Fibroblast of mammary gland (primary cell): ENCODE data around the gene PLAGL2.
A peak's percentile ranks its signal among the peaks of the same experiment; 100 is the strongest.

Source experiments
- DNase-seq: peaks from one replicate; pipeline ENCODE4 v3.0.0-alpha.2; 2010; ENCODE audit warnings: low read depth
- H3K4me3 ChIP-seq: 2 replicates; pipeline ENCODE4 v1.5.1; 2011; ENCODE audit warnings: low read depth, mild to moderate bottlenecking, low read length, moderate library complexity; ENCODE audit not compliant: control insufficient read depth
- CTCF ChIP-seq: conservative IDR thresholded peaks from 2 replicates; pipeline ENCODE4 v1.5.1; 2011; ENCODE audit warnings: low read depth, low read length, inconsistent platforms; ENCODE audit not compliant: control insufficient read depth, insufficient read depth

The PLAGL2 gene

DNA sequence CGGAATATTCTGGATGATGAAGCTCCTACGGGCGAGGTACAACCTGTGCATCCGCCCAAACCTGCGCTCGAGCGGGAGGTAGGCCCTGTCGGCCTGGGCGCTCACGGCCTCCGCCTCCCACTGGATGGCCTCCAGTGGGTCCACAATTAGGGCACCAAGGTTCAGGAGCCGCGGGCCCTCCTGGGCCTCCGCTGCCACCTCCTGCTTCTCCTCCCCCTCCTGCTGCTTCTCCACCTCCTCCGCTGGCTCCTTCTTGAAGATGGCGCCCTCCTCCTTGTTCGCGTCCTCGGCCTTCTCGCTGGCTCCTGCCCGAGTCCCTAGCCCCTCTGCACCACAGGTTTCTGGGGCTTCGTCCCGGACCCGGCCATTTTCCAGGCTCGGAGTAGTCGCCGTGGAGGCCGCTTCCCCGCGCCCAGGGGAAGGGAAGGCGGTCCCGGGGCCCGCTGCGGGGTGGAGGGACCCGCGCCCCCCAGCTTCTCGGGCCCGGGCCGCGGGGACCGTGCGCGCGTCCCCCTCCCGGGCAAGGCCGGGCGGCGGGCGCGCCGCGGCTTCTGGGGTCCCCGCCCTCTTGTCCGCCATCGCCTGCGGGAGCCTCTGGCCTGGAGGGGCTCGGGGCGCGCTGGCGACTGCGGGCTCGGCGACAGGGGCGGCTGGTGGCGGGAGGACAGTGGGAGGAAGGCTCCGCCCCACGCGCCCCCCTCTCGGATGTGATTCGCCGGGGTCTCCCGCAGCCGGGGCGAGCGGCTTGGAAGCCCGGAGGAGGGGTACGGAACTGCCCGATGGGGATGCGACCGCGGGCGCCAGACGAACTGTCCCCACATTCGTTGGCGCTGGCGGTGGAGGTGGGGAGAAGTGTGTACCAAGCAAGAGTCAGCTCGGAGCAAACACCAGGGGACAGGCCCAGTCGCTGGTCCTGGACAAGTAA lies 17.6 kb downstream of the PLAGL2 start:
- H3K4me3 ChIP-seq, result peak overlapping the region; percentile 58
- no peak for TF ChIP-seq CTCF
- peak; percentile 30 for DNase-seq

DNA sequence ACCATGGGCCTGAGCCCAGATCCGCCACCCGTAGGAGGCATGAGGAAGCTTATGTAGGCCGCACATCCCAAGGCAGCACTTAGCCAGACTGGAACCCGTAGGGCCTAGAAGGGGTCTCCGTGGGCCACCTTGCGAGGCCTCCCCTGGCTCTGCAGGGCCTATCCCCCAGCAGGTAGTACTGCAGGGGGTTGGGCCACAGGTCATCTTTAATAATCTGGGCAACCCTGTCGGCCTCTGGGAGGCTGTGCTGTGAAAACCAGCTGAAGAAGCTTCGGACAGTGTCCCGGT lies 18.5 kb downstream of the PLAGL2 start:
- DNase-seq, result no peak
- TF ChIP-seq CTCF, result no peak
- no peak overlapping the region for H3K4me3 ChIP-seq

DNA sequence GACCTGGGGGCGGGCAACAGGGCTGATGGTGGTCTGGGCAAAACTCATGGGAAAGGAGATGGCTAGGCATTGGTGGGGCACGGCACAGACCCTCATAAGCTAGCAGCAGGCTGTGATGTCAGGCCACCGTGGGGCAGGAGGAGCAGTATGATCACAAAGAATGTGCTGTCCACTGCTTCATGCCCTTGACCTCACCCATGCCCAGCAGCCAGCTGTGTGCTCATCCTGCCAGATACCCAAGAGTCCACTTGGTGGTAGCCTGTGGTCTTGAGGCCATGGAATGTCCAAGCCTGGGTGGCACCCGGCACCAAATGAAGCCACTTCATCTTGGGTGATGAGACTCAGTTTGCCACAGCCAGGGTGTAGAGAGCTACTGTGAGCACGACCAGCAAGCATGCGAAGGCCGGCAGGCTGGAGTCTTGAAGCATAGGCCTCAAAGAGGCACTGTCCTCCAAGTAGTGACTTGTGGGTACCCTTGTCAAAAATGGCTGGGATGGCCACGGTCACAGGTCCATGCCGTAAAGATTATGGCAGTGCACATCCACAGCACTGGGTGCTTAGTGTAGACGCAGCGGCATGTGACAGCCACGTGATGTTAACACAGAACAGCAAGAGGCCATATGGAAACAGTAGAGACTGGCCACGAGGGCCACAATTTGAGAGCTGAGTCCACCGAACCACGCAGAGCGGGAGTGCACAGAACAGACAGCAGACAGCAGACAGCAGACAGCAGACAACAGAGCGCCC lies 19.0 kb downstream of the PLAGL2 start:
- no peak for TF ChIP-seq CTCF
- H3K4me3 ChIP-seq, result no peak overlapping the region

DNA sequence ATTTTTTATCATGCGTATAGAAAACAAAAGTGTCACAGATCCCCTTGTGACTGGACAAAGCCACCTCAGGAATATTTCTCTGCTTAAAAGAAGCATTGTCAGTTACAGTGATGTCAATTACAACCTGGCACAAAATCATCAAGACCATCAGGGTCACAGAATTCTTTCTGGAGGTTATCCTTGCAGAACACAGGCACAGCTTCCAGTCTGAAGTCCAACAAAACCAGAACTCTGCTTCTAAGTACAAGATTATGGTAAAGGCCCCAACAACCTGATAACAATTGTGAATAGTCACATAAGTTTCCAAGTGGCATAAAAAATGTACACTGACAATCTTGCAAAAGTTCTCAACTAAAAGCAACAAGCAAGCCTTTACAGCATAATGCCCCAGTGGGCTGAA lies 21.0 kb downstream of the PLAGL2 start:
- no peak for TF ChIP-seq CTCF
- no peak for DNase-seq

More for the DNA sequence above, 19.0 kb downstream of the PLAGL2 start:
- no peak for DNase-seq

GRCh38 chr20:32184961-32185603 lies 22.5 kb downstream of the PLAGL2 start:
- no peak for TF ChIP-seq CTCF

More for the DNA sequence above, 21.0 kb downstream of the PLAGL2 start:
- no peak overlapping the region for H3K4me3 ChIP-seq

DNA sequence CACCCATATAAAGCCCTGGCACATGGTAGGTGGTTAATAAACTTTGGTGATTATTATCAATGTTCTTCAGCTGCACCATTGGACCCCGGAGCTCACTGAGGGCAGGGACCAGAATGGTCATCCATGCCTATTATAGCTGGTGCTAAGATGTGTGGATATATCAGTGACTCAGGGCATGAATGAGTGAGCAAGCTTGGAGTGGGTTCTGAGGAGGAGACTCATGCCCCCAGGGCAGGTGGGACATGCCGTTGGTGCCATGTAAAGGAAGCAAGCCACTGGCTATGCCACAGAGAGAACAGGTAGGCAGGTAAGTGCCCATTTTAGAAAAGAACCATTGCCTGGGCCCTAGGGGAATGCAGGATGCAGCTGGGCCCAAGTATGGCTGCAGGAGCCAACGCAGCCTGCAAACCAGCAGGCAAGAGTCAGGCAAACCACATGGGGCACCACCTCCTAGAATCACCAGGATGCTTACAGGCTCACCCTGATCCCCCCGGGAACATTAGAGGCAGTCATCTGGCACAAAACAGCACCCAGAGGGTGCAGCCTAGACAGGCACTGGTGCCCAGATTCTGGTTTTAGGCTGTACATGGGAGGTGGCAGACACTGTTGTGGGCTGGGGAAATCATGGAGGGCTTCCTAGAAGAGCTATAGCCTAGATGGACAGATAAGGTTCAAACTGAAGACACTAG lies 23.5 kb downstream of the PLAGL2 start:
- TF ChIP-seq CTCF, result no peak
- no peak overlapping the region for H3K4me3 ChIP-seq
- no peak for DNase-seq

More at GRCh38 chr20:32184961-32185603, 22.5 kb downstream of the PLAGL2 start:
- DNase-seq, result no peak
- H3K4me3 ChIP-seq, result no peak overlapping the region
